DOHH2 (cell line): ENCODE measurements around the gene TBC1D4.

ENCODE experiments used
- H3F3A ChIP-seq: fragments of 200-600 bp; sonication (generic), shearing (Covaris generic); 2 replicates; pipeline ENCODE4 v1.6.0; 2016; ENCODE audit warnings: antibody characterized with exemption, mild to moderate bottlenecking; ENCODE audit not compliant: control insufficient read depth, insufficient read depth
- H3K27ac ChIP-seq: fragments of 200-600 bp; sonication (generic); 2 replicates; pipeline ENCODE4 v1.5.1; 2014; ENCODE audit warnings: low read depth, mild to moderate bottlenecking, low read length, moderate library complexity
- H3K27me3 ChIP-seq: fragments of 200-600 bp; sonication (generic); 2 replicates; pipeline ENCODE4 v1.6.1; 2014; ENCODE audit warnings: mild to moderate bottlenecking, low read length, mixed read lengths; ENCODE audit not compliant: control insufficient read depth
- H3K36me3 ChIP-seq: fragments of 200-600 bp; sonication (generic); 2 replicates; pipeline ENCODE4 v1.6.1; 2014; ENCODE audit warnings: mild to moderate bottlenecking, low read length, moderate library complexity, mixed read lengths; ENCODE audit not compliant: control insufficient read depth
- H3K4me1 ChIP-seq: fragments of 200-600 bp; sonication (generic); 2 replicates; pipeline ENCODE4 v1.6.1; 2014; ENCODE audit warnings: mild to moderate bottlenecking, low read length, mixed read lengths; ENCODE audit not compliant: control insufficient read depth
- H3K4me2 ChIP-seq: fragments of 200-600 bp; sonication (generic); 2 replicates; pipeline ENCODE4 v1.6.0; 2014; ENCODE audit warnings: mild to moderate bottlenecking, low read length, moderate library complexity
- H3K4me3 ChIP-seq: fragments of 200-600 bp; sonication (generic); 2 replicates; pipeline ENCODE4 v1.5.1; 2014; ENCODE audit warnings: mild to moderate bottlenecking, low read length, mixed read lengths
- H3K79me2 ChIP-seq: fragments of 200-600 bp; sonication (generic); 2 replicates; pipeline ENCODE4 v1.6.1; 2014; ENCODE audit warnings: mild to moderate bottlenecking, low read length, mixed read lengths; ENCODE audit not compliant: control insufficient read depth
- H3K9me2 ChIP-seq: fragments of 200-600 bp; sonication (generic); replicated peaks from 2 replicates; pipeline ENCODE4 v1.6.1; 2014; ENCODE audit warnings: mild to moderate bottlenecking, low read length, mixed read lengths; ENCODE audit not compliant: control insufficient read depth
- H3K9me3 ChIP-seq: fragments of 200-600 bp; sonication (generic); 2 replicates; pipeline ENCODE4 v1.6.1; 2014; ENCODE audit warnings: antibody characterized with exemption, low read length, mixed read lengths; ENCODE audit not compliant: control insufficient read depth, insufficient read depth
- H4K20me1 ChIP-seq: fragments of 200-600 bp; sonication (generic); 2 replicates; pipeline ENCODE4 v1.6.0; 2014; ENCODE audit warnings: low read depth, mild to moderate bottlenecking, antibody characterized with exemption, low read length, moderate library complexity; ENCODE audit not compliant: control insufficient read depth, insufficient read depth
- CTCF ChIP-seq: fragments of 200-600 bp; sonication (generic); IDR thresholded peaks from one replicate; pipeline ENCODE4 v1.5.1; 2014; ENCODE audit warnings: antibody characterized with exemption, mild to moderate bottlenecking, low read depth, low read length; ENCODE audit not compliant: poor library complexity, severe bottlenecking
- EZH2phosphoT487 ChIP-seq: fragments of 200-600 bp; sonication (generic); IDR thresholded peaks from 2 replicates; pipeline ENCODE4 v1.6.1; 2017; ENCODE audit warnings: borderline replicate concordance, mild to moderate bottlenecking, antibody characterized with exemption, low read length, moderate library complexity, mixed read lengths

TBC1D4 gene

DNA sequence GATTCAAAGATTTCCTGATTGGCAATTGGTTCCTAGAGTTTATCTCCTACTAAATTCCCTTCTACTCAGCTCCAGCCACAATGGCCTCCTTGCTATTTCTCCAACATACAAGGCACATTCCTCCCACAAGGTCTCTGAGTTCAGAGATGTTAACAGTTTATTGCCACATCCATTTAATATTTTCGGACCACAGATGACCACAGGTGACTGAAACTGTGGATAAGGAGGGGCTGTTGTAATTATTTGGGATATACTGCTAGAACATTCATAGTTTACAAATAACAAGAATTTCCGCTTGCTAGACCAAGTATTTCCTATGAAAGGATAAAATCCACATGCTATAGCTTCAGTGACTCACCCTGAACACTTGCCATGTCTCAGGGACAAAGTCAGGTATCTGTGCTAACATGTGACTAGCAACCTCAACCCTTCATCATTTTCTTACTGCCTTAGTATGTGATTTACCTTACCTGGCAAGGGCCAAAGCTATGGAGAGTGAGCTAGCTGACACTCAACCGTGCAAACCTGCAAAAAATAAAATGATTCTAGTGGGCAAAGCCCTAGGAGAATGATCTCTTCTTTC is 117.7 kb downstream of the TBC1D4 start:
- no peaks in the 10 kb centered on the region for H3K27me3 ChIP-seq
- H3K4me2 ChIP-seq = peak overlapping the region; percentile 4; the same call in 1 of the 2 replicates
- peaks cover 9% of the 10 kb centered on the region for H3F3A ChIP-seq
- no peak overlapping the region for H3K4me3 ChIP-seq
- H3K36me3 ChIP-seq = peaks cover 41% of the 10 kb centered on the region
- H3K9me2 ChIP-seq = no peaks in the 10 kb centered on the region
- peaks cover 91% of the 10 kb centered on the region for H3K4me1 ChIP-seq
- no peaks in the 10 kb centered on the region for H3K9me3 ChIP-seq
- peaks cover 8% of the 10 kb centered on the region for H4K20me1 ChIP-seq
- no peak for TF ChIP-seq EZH2phosphoT487
- no peak for TF ChIP-seq CTCF
- H3K79me2 ChIP-seq = peaks cover 93% of the 10 kb centered on the region
- H3K27ac ChIP-seq = no peak overlapping the region

- H3F3A ChIP-seq = peaks cover 10% of the 10 kb centered on the region
- no peak overlapping the region for H3K4me3 ChIP-seq
- peak overlapping the region; percentile 4 for H3K4me2 ChIP-seq
- TF ChIP-seq EZH2phosphoT487 = no peak
- TF ChIP-seq CTCF = no peak
- peaks cover 82% of the 10 kb centered on the region for H3K4me1 ChIP-seq
- H3K36me3 ChIP-seq = peaks cover 47% of the 10 kb centered on the region
- no peak overlapping the region for H3K27ac ChIP-seq
- peaks cover 90% of the 10 kb centered on the region for H3K79me2 ChIP-seq
- H3K9me3 ChIP-seq = no peaks in the 10 kb centered on the region
- H3K27me3 ChIP-seq = no peaks in the 10 kb centered on the region
- no peaks in the 10 kb centered on the region for H3K9me2 ChIP-seq
- peaks cover 8% of the 10 kb centered on the region for H4K20me1 ChIP-seq
Observed at GRCh38 chr13:75363371-75363770, 118.6 kb downstream of the TBC1D4 start.

DNA sequence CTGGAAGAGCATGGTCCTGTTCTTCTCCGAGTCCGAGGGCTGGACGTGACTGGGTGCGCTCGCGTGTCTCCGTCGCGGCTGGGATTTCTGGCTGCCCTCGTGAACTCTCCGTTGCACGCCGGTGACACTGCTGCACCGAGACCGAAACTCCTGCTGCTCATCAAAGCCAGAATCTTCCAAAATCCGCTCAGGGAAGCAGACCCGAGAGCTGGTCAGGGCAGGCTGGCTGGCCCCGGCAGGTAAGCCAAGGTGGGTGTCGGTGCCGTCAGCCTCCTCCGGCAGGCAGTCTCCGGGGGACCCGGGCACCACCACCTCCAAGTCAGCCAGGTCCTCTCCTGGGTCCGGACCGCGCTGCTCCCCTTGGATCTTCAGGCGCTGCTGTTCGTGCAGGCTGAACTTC is 119.9 kb downstream of the TBC1D4 start:
- TF ChIP-seq EZH2phosphoT487 = no peak
- TF ChIP-seq CTCF = no peak
- Histone ChIP-seq H3K27me3 (no peaks in the 10 kb centered on the region), H3K4me1 (peaks cover 69% of the 10 kb centered on the region)

More for the DNA sequence above, 119.9 kb downstream of the TBC1D4 start:
- no peaks in the 10 kb centered on the region for H3K9me3 ChIP-seq
- no peak overlapping the region for H3K27ac ChIP-seq
- peaks cover 89% of the 10 kb centered on the region for H3K79me2 ChIP-seq
- no peak overlapping the region for H3K4me2 ChIP-seq
- no peak overlapping the region for H3K4me3 ChIP-seq
- H3K9me2 ChIP-seq = no peaks in the 10 kb centered on the region
- H3F3A ChIP-seq = 0 out of 2 replicates have a peak, but pooled peaks cover 9% of the 10 kb centered on the region
- H4K20me1 ChIP-seq = peaks cover 8% of the 10 kb centered on the region
- peaks cover 59% of the 10 kb centered on the region for H3K36me3 ChIP-seq
